Measurements from ENCODE around the gene HDAC4. TPM values are rescaled to one million over a fixed set of nuclear protein-coding genes. Genes with fewer than 3 reads are reported as not detected.
A peak's percentile ranks its signal among the peaks of the same experiment; 100 is the strongest.

Gene HDAC4
- total and polyA plus RNA-seq, 7 donors, result 7.9 to 329 (median 129) TPM

DNA sequence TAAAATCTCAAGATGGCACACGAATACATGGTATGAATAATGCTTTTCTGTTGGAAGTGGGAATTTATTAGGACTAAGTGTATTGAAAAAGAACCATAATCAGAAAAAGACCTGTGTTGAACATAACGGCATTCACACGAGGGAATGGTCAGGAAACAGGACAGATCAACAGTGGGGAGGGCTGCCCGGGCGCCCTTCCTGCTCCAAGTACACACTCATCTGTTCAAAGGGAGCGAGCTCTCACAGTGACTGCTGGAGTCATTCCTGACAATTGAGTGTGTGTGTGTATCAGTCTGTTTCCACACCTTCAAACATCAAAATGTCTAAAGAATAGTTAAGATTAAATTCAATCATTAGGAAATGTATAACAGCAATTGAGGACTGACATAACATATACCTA is 167.2 kb downstream of the HDAC4 start:
- 76 to 86% (median 77%) methylated on average over 6 of the region's 6 CpGs for WGBS, 3 donors
- Histone ChIP-seq H3K27me3 (ENCODE audit: insufficient read depth in 3 of 3, low read length in 2 of 3) (no peaks in the 10 kb centered on the region), H3K36me3 (ENCODE audit: insufficient read depth in 1 of 2, low read depth in 1 of 2) (peaks cover 0 to 11% of the 10 kb centered on the region in 2 donors), H3K9me3 (no peaks in the 10 kb centered on the region), H3K27ac (peak overlapping the region; percentile 72), H3K4me1 (peaks cover 82% of the 10 kb centered on the region), H3K4me3 (no peak overlapping the region)
- no peak for DNase-seq
- intact Hi-C loops (cut with DNase I), result no loop called here
- ATAC-seq, result peak in 1 of 4 donors; percentile 34
- TF ChIP-seq, protein P1, sequence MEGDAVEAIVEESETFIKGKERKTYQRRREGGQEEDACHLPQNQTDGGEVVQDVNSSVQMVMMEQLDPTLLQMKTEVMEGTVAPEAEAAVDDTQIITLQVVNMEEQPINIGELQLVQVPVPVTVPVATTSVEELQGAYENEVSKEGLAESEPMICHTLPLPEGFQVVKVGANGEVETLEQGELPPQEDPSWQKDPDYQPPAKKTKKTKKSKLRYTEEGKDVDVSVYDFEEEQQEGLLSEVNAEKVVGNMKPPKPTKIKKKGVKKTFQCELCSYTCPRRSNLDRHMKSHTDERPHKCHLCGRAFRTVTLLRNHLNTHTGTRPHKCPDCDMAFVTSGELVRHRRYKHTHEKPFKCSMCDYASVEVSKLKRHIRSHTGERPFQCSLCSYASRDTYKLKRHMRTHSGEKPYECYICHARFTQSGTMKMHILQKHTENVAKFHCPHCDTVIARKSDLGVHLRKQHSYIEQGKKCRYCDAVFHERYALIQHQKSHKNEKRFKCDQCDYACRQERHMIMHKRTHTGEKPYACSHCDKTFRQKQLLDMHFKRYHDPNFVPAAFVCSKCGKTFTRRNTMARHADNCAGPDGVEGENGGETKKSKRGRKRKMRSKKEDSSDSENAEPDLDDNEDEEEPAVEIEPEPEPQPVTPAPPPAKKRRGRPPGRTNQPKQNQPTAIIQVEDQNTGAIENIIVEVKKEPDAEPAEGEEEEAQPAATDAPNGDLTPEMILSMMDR (IDR thresholded peaks at IDR 0.05), result no peak

DNA sequence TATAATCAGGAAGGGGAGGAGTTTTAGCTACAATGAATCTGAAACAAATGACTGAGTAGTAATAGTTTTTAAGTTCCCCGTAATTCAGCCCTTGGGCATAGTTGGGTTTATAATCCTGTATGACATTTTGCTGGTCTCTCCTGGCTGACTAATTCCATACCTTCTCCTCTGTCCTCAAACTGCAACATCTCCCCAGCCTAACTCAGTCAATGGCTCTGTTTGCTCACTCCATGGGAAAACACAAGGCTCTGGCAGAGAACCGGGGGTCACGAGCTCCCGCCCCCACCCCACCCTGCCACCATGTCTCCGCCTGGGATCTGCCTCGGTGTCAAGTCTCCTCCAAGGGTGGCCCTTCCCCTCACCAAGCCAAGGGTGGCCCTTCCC is 168.6 kb downstream of the HDAC4 start:
- intact Hi-C loops (cut with DNase I), result no loop called here
- Histone ChIP-seq H3K27ac (peak overlapping the region; percentile 67), H3K4me1 (peaks cover 82% of the 10 kb centered on the region), H3K4me3 (no peak overlapping the region), H3K9me3 (no peaks in the 10 kb centered on the region), H3K27me3 (ENCODE audit: insufficient read depth in 3 of 3, low read length in 2 of 3) (no peaks in the 10 kb centered on the region), H3K36me3 (ENCODE audit: insufficient read depth in 1 of 2, low read depth in 1 of 2) (peaks cover 0 to 11% of the 10 kb centered on the region in 2 donors)
- DNase-seq (no peak), ATAC-seq (no peak)
- 84 to 95% (median 93%) methylated on average over 6 of the region's 6 CpGs for WGBS, 3 donors
- TF ChIP-seq, protein P1 (IDR thresholded peaks at IDR 0.05), result no peak

DNA sequence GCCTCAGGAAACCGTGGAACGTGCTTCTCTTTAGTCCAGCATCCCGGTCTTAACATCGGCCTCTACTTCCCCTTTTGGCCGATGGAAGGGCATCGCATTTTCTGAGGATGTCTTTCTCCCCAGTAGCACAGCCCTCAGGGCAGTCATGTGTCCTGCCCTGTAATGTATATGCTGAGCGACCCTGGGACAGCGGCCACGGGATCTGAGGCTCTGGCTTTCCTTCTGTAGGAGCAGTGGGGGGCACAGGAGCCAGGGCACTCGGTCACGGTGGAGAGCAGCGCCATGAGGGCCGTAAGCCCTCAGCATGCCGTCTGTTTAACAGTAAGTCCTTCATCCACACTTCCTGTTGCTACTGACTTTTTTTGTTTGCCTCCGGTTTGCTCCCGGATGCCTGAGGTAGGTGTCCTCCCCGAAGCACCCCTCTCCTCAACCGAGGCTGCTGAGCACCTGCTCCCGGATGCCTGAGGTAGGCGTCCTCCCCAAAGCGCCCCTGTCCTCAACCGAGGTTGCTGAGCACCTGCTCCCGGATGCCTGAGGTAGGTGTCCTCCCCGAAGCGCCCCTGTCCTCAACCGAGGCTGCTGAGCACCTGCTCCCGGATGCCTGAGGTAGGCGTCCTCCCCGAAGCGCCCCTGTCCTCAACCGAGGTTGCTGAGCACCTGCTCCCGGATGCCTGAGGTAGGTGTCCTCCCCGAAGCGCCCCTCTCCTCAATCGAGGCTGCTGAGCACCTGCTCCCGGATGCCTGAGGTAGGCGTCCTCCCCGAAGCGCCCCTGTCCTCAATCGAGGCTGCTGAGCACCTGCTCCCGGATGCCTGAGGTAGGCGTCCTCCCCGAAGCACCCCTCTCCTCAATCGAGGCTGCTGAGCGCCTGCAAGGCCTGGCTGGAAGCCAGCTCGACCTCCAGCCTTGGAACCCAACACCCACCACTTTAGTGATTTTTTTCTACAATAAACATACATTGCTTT is 169.3 kb downstream of the HDAC4 start:
- no peak for DNase-seq
- H3K27me3 ChIP-seq (ENCODE audit: insufficient read depth in 3 of 3, low read length in 2 of 3), result no peaks in the 10 kb centered on the region
- intact Hi-C loops (cut with DNase I), result no loop called here
- H3K36me3 ChIP-seq (ENCODE audit: insufficient read depth in 1 of 2, low read depth in 1 of 2), result peaks cover 0 to 11% of the 10 kb centered on the region in 2 donors
- H3K27ac ChIP-seq, result peak overlapping the region; percentile 88
- TF ChIP-seq, protein P1 (IDR thresholded peaks at IDR 0.05), result no peak
- H3K4me3 ChIP-seq, result no peak overlapping the region
- WGBS, 3 donors, result 63 to 78% (median 78%) methylated on average over 25 to 46 of the region's 46 CpGs
- no peaks in the 10 kb centered on the region for H3K9me3 ChIP-seq
- H3K4me1 ChIP-seq, result peaks cover 83% of the 10 kb centered on the region
- ATAC-seq, result no peak

DNA sequence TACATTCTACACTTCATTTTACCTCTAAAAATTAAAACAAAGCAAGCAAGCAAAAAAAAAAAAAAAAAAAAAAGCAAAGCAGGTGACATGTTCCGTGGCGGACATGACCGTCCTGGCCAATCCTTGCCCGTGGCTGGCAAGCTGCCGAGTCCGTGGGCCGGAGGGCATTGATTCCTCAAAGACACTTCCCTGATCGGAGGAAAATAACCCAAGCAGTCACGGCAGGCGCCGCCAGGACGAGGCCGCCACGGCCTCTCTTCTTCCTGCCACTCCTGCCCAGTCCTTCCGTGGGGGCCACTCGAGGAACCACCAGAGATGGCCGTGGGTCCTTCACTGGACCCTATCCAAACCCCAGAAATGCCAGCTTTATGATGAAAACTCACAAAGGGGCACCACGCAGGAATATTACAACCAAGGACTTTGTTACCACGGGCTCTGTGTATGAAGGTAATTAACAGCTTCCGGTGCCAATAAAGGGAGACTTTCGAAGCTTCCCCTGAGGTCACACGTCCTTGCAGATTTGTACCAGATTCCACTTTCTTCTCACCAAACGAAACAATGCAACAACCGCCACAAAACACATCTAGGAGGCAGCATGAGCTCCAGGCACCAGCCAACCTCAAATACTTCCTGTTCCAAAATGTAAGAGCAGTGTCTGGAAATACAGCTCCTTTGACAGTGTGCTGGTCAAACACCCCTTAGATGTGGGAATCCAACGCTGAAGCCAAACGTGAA is 170.3 kb downstream of the HDAC4 start:
- DNase-seq (no peak), ATAC-seq (no peak)
- peak overlapping the region; percentile 88 for H3K27ac ChIP-seq
- H3K36me3 ChIP-seq (ENCODE audit: insufficient read depth in 1 of 2, low read depth in 1 of 2), result peaks cover 0 to 8% of the 10 kb centered on the region in 2 donors
- 58 to 70% (median 60%) methylated on average over 26 of the region's 26 CpGs for WGBS, 3 donors
- no peak overlapping the region for H3K4me3 ChIP-seq
- no peaks in the 10 kb centered on the region for H3K9me3 ChIP-seq
- intact Hi-C loops (cut with DNase I), result no loop called here
- TF ChIP-seq, protein P1 (IDR thresholded peaks at IDR 0.05), result no peak
- no peaks in the 10 kb centered on the region for H3K27me3 ChIP-seq (ENCODE audit: insufficient read depth in 3 of 3, low read length in 2 of 3)
- peaks cover 83% of the 10 kb centered on the region for H3K4me1 ChIP-seq

Measured in psoas muscle (tissue), 8 donors.